ENCODE measurements around the gene MAPK4.

GRCh38 chr18:50527636-50528307 is 32.1 kb upstream of the MAPK4 start:
- TF ChIP-seq CTCF (IDR thresholded peaks at IDR 0.05) (no peak), POLR2AphosphoS5 (IDR thresholded peaks at IDR 0.05) (no peak)

All from upper lobe of left lung (tissue), 4 donors.